NOMO-1 treated with dmso at 0.1 percent for 144 hours (cell line): ENCODE data around the gene CMIP.

ENCODE experiments used
- DNase-seq: peaks from one replicate; lab custom pipeline; 2025; ENCODE audit not compliant: unreplicated experiment; lab: John Stamatoyannopoulos, UW

Gene CMIP

GRCh38 chr16:81473969-81474959, 29.7 kb downstream of the CMIP start:
- DNase-seq = no peak

- DNase-seq = no peak
Observed at GRCh38 chr16:81477697-81478693, 33.4 kb downstream of the CMIP start.

- peak; percentile 88 for DNase-seq
Observed at GRCh38 chr16:81478876-81479511, 34.4 kb downstream of the CMIP start.

GRCh38 chr16:81480606-81481206, 36.1 kb downstream of the CMIP start:
- no peak for DNase-seq

GRCh38 chr16:81481207-81481821, 36.7 kb downstream of the CMIP start:
- DNase-seq = peak; percentile 96

- DNase-seq = no peak
Observed at GRCh38 chr16:81482329-81483063, 37.9 kb downstream of the CMIP start.

- DNase-seq = no peak
Observed at GRCh38 chr16:81483064-81483969, 38.7 kb downstream of the CMIP start.

- DNase-seq = no peak
Observed at GRCh38 chr16:81483970-81484595, 39.5 kb downstream of the CMIP start.

- DNase-seq = no peak
Observed at GRCh38 chr16:81484908-81485624, 40.5 kb downstream of the CMIP start.

GRCh38 chr16:81485824-81486539, 41.4 kb downstream of the CMIP start:
- DNase-seq = no peak

- no peak for DNase-seq
Observed at GRCh38 chr16:81486540-81487061, 42.0 kb downstream of the CMIP start.

GRCh38 chr16:81487301-81487720, 42.7 kb downstream of the CMIP start:
- DNase-seq = no peak

- no peak for DNase-seq
Observed at GRCh38 chr16:81488687-81489411, 44.2 kb downstream of the CMIP start.

- DNase-seq = no peak
Observed at GRCh38 chr16:81489547-81490267, 45.1 kb downstream of the CMIP start.

GRCh38 chr16:81491541-81492188, 47.1 kb downstream of the CMIP start:
- no peak for DNase-seq
